ENCODE measurements around the gene UBE2U.

- TF ChIP-seq CTCF (conservative IDR thresholded peaks at IDR 0.05 in 1 of 2, IDR thresholded peaks at IDR 0.05 in 1 of 2; ENCODE audit: extremely low read depth in 1 of 2, insufficient read depth in 1 of 2, low read depth in 1 of 2, low read length in 2 of 2), result no peak
- TF ChIP-seq EZH2 (IDR thresholded peaks at IDR 0.05; ENCODE audit: borderline replicate concordance, low read length), result no peak
Measured at GRCh38 chr1:64282351-64282750, 78.9 kb downstream of the UBE2U start.

Measured in mammary epithelial cell (primary cell).